ENCODE measurements around the gene SAPCD2.

SAPCD2 gene

DNA sequence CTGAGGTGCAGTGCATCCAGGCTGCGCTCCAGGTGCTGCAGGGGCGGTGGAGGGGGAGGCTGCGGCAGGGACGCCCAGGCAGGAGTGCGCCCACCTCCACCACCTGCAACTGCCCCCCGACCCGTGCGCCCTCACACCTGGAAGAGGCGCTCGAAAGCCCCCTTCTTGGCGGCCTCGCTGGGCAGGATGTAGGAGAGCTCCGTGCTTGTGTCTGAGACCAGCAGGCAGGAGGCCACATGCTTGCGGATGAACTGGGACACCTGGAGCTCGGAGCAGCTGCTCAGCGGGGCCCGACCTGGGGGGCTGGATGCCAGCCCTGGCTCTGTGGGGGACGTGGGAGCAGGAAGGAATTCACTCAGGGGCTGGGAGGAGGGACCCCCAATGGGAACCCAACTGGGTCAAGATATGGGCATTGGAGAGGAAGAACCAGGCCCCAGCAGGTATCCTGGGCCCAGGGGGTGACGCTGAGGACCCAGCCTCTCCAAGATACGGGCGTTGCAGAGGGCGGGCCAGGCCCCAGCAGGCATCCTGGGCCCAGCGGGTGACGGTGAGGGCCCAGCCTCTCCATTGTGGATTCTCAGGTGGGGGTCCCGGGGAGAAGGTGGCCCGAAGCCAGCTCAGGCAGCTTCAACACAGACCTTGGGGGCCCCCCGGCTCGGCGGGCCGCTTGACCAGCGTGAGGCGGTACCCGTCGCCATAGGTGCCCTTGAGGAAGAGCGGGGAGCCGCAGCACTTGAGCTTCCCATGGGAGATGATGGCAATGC lies 55.4 kb downstream of the SAPCD2 start:
- DNase-seq (ENCODE audit: low read depth): no peak
- TF ChIP-seq, protein P1, sequence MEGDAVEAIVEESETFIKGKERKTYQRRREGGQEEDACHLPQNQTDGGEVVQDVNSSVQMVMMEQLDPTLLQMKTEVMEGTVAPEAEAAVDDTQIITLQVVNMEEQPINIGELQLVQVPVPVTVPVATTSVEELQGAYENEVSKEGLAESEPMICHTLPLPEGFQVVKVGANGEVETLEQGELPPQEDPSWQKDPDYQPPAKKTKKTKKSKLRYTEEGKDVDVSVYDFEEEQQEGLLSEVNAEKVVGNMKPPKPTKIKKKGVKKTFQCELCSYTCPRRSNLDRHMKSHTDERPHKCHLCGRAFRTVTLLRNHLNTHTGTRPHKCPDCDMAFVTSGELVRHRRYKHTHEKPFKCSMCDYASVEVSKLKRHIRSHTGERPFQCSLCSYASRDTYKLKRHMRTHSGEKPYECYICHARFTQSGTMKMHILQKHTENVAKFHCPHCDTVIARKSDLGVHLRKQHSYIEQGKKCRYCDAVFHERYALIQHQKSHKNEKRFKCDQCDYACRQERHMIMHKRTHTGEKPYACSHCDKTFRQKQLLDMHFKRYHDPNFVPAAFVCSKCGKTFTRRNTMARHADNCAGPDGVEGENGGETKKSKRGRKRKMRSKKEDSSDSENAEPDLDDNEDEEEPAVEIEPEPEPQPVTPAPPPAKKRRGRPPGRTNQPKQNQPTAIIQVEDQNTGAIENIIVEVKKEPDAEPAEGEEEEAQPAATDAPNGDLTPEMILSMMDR (IDR thresholded peaks at IDR 0.05; ENCODE audit: control insufficient read depth, extremely low read depth, insufficient read depth): no peak
- H3K4me3 ChIP-seq (ENCODE audit: low read depth, low read length): no peak overlapping the region

DNA sequence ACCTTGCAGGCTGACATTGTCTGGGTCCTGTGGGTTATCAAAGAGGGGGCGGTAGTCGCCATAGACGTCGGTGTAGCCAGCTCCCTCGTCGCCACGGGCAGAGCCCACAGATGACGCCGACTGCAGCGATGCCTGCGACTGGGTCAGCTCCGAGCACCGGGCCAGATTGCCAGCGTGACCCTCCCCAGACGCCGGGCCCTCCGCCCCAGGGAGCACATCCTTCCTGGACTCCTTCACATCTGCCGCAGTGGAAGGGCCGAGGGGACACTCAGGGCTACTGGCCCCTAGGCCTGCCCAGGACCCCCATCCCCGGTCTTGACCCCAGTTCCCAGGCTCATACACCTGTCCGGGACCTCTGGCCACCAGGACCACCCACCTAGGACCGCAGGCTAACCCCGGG lies 56.2 kb downstream of the SAPCD2 start:
- DNase-seq (ENCODE audit: low read depth): no peak
- no peak overlapping the region for H3K4me3 ChIP-seq (ENCODE audit: low read depth, low read length)
- TF ChIP-seq, protein P1 (IDR thresholded peaks at IDR 0.05; ENCODE audit: control insufficient read depth, extremely low read depth, insufficient read depth): no peak

GRCh38 chr9:137013571-137013940 lies 56.8 kb downstream of the SAPCD2 start:
- no peak overlapping the region for H3K4me3 ChIP-seq (ENCODE audit: low read depth, low read length)
- TF ChIP-seq, protein P1 (IDR thresholded peaks at IDR 0.05; ENCODE audit: control insufficient read depth, extremely low read depth, insufficient read depth): no peak
- DNase-seq (ENCODE audit: low read depth): no peak

GRCh38 chr9:137012694-137013570 lies 57.4 kb downstream of the SAPCD2 start:
- H3K4me3 ChIP-seq (ENCODE audit: low read depth, low read length): no peak overlapping the region
- no peak for DNase-seq (ENCODE audit: low read depth)
- TF ChIP-seq, protein P1 (IDR thresholded peaks at IDR 0.05; ENCODE audit: control insufficient read depth, extremely low read depth, insufficient read depth): no peak
